H1 (cell line): ENCODE data around the gene KDM6A. TPM values are rescaled to one million over a fixed set of nuclear protein-coding genes. Genes with fewer than 3 reads are reported as not detected.

Source experiments
- CTCF ChIA-PET: fragments of 300-600 bp; sonication (Branson Sonifier 250); formaldehyde crosslinking; loops from one replicate; lab custom pipeline; 2021; ENCODE audit not compliant: partially characterized antibody; lab: Charles Lee
- POLR2A ChIA-PET: fragments of 300-600 bp; sonication (Branson Sonifier 250); formaldehyde crosslinking; loops from one replicate; lab custom pipeline; 2021; ENCODE audit warnings: inconsistent platforms; ENCODE audit not compliant: partially characterized antibody; lab: Charles Lee
- DNase-seq, 2 experiments: peaks; one replicate each; pipeline versions ENCODE4 v3.0.0 to v3.0.0-alpha.2; 2010 to 2022; ENCODE audit warnings: low spot score in 2 of 2, low read depth in 1 of 2, mixed read lengths in 1 of 2
- FAIRE-seq: peaks from 2 replicates; lab custom pipeline; 2011; peaks lifted over from hg19 to GRCh38; lab: Jason Lieb, UNC
- H2AFZ ChIP-seq: 2 replicates; pipeline ENCODE4 v1.8.1; 2012; ENCODE audit warnings: low read length, inconsistent platforms
- H2AK5ac ChIP-seq: 2 replicates; pipeline ENCODE4 v1.6.1; 2013; ENCODE audit warnings: low read depth, low read length
- H2BK120ac ChIP-seq: replicated peaks from 2 replicates; pipeline ENCODE3; 2013; ENCODE audit warnings: low read depth, low read length, inconsistent platforms
- H2BK12ac ChIP-seq: 2 replicates; pipeline ENCODE4 v1.6.1; 2013; ENCODE audit warnings: low read depth, low read length
- H2BK15ac ChIP-seq: 2 replicates; pipeline ENCODE4 v1.6.1; 2013; ENCODE audit warnings: low read length
- H2BK20ac ChIP-seq: 2 replicates; pipeline ENCODE4 v1.6.1; 2013; ENCODE audit warnings: low read length
- H2BK5ac ChIP-seq: 2 replicates; pipeline ENCODE4 v1.6.1; 2013; ENCODE audit warnings: low read depth, low read length
- H3K14ac ChIP-seq: 2 replicates; pipeline ENCODE4 v1.6.1; 2013; ENCODE audit warnings: inconsistent platforms; ENCODE audit not compliant: insufficient read length
- H3K18ac ChIP-seq: 2 replicates; pipeline ENCODE4 v1.6.1; 2013; ENCODE audit warnings: low read length; ENCODE audit errors: extremely low read depth
- H3K23ac ChIP-seq: 2 replicates; pipeline ENCODE4 v1.6.1; 2013; ENCODE audit warnings: inconsistent platforms; ENCODE audit not compliant: insufficient read length
- H3K23me2 ChIP-seq: 2 replicates; pipeline ENCODE4 v1.6.1; 2013; ENCODE audit warnings: low read depth, low read length
- H3K27ac ChIP-seq: 2 replicates; pipeline ENCODE4 v1.6.1; 2011; ENCODE audit warnings: low read depth, low read length, inconsistent platforms
- H3K27me3 ChIP-seq, 4 experiments: replicated peaks in 1 of 4; 1 replicate in 1 of 4; 2 replicates in 3 of 4; pipeline versions ENCODE4 v1.6.1 to v1.8.1; 2011 to 2013; ENCODE audit warnings: low read length in 3 of 4, mild to moderate bottlenecking in 3 of 4, inconsistent platforms in 2 of 4, mixed read lengths in 2 of 4, moderate library complexity in 1 of 4; ENCODE audit not compliant: control insufficient read depth in 3 of 4, insufficient read depth in 3 of 4; ENCODE audit errors: extremely low read depth in 1 of 4
- H3K36me3 ChIP-seq, 4 experiments: 2 replicates each; pipeline versions ENCODE4 v1.6.1 to v1.8.1; 2011 to 2013; ENCODE audit warnings: mild to moderate bottlenecking in 4 of 4, low read length in 3 of 4, moderate library complexity in 2 of 4, control low read depth in 1 of 4, inconsistent platforms in 1 of 4; ENCODE audit not compliant: insufficient read depth in 4 of 4, control insufficient read depth in 2 of 4
- H3K4ac ChIP-seq: replicated peaks from 2 replicates; pipeline ENCODE3; 2013; ENCODE audit warnings: low read length, low read depth, mixed read lengths, inconsistent platforms; ENCODE audit not compliant: insufficient read length
- H3K4me1 ChIP-seq, 4 experiments: replicated peaks in 1 of 4; 1 replicate in 1 of 4; 2 replicates in 3 of 4; pipeline versions ENCODE4 v1.6.1 to v1.8.1; 2011 to 2013; ENCODE audit warnings: low read length in 3 of 4, inconsistent platforms in 2 of 4, mixed read lengths in 1 of 4; ENCODE audit not compliant: insufficient read depth in 4 of 4, control insufficient read depth in 3 of 4
- H3K4me2 ChIP-seq, 2 experiments: 2 replicates each; pipeline versions ENCODE4 v1.6.1 to v1.8.1; 2011 to 2013; ENCODE audit warnings: low read depth in 2 of 2, low read length in 2 of 2, control low read depth in 1 of 2, inconsistent platforms in 1 of 2, mild to moderate bottlenecking in 1 of 2; ENCODE audit not compliant: insufficient read depth in 1 of 2
- H3K4me3 ChIP-seq, 4 experiments: fragments of 200-600, 300-600 bp in 1 of 4; sonication (generic), shearing (Covaris generic), sonication (Bioruptor Twin) in 1 of 4; 2 replicates each; pipeline versions ENCODE4 v1.5.1 to v1.8.1; 2011 to 2016; ENCODE audit warnings: low read length in 4 of 4, low read depth in 3 of 4, control low read depth in 2 of 4, inconsistent platforms in 2 of 4, mild to moderate bottlenecking in 2 of 4, mixed read lengths in 1 of 4, moderate library complexity in 1 of 4; ENCODE audit not compliant: insufficient read depth in 2 of 4; ENCODE audit errors: extremely low read depth in 1 of 4
- H3K56ac ChIP-seq: replicated peaks from 2 replicates; pipeline ENCODE3; 2013; ENCODE audit warnings: low read depth, mild to moderate bottlenecking, mixed read lengths, low read length, inconsistent platforms; ENCODE audit not compliant: insufficient read length
- H3K79me1 ChIP-seq: 2 replicates; pipeline ENCODE4 v1.6.1; 2013; ENCODE audit warnings: low read depth, low read length, control low read depth
- H3K79me2 ChIP-seq, 2 experiments: 2 replicates each; pipeline versions ENCODE4 v1.6.1 to v1.8.1; 2012 to 2013; ENCODE audit warnings: low read length in 2 of 2, mild to moderate bottlenecking in 2 of 2, inconsistent platforms in 1 of 2; ENCODE audit not compliant: insufficient read depth in 2 of 2, control insufficient read depth in 1 of 2
- H3K9ac ChIP-seq, 4 experiments: replicated peaks in 1 of 4; 1 replicate in 1 of 4; 2 replicates in 3 of 4; pipeline versions ENCODE4 v1.6.1 to v1.8.1; 2011 to 2013; ENCODE audit warnings: low read depth in 3 of 4, low read length in 3 of 4, control low read depth in 2 of 4, mild to moderate bottlenecking in 2 of 4, moderate library complexity in 2 of 4, inconsistent platforms in 1 of 4; ENCODE audit errors: extremely low read depth in 1 of 4
- H3K9me3 ChIP-seq, 2 experiments: 2 replicates each; pipeline versions ENCODE4 v1.6.1 to v1.8.1; 2012 to 2013; ENCODE audit warnings: mild to moderate bottlenecking in 2 of 2, moderate library complexity in 2 of 2, control low read depth in 1 of 2, inconsistent platforms in 1 of 2, low read depth in 1 of 2, low read length in 1 of 2, mixed read lengths in 1 of 2; ENCODE audit not compliant: insufficient read depth in 2 of 2
- H4K20me1 ChIP-seq, 2 experiments: replicated peaks in 1 of 2; 2 replicates each; pipeline versions ENCODE3 to v1.8.1; 2011 to 2013; ENCODE audit warnings: inconsistent platforms in 2 of 2, low read length in 2 of 2, mild to moderate bottlenecking in 1 of 2; ENCODE audit not compliant: insufficient read depth in 2 of 2, control insufficient read depth in 1 of 2
- H4K5ac ChIP-seq: 2 replicates; pipeline ENCODE4 v1.6.1; 2013; ENCODE audit warnings: low read length, low read depth, mixed read lengths, inconsistent platforms; ENCODE audit not compliant: insufficient read length
- H4K8ac ChIP-seq: 2 replicates; pipeline ENCODE4 v1.8.0; 2013; ENCODE audit warnings: mild to moderate bottlenecking, moderate library complexity, low read length, inconsistent platforms; ENCODE audit not compliant: insufficient read depth; ENCODE audit errors: extremely low read depth
- H4K91ac ChIP-seq: replicated peaks from 2 replicates; pipeline ENCODE3; 2013; ENCODE audit warnings: low read length, mixed read lengths, inconsistent platforms; ENCODE audit not compliant: insufficient read length
- BACH1 ChIP-seq: IDR thresholded peaks from 2 replicates; pipeline ENCODE4 v1.6.1; 2012; ENCODE audit warnings: low read length, improper control_type of control experiment
- CBX8 ChIP-seq: fragments of 300-800, 300-1000 bp; sonication (generic); IDR thresholded peaks from 2 replicates; pipeline ENCODE4 v1.7.1; 2016; ENCODE audit warnings: low read depth, low read length, borderline replicate concordance
- CHD1 ChIP-seq: IDR thresholded peaks from 2 replicates; pipeline ENCODE4 v1.6.1; 2012; ENCODE audit warnings: low read depth, low read length, improper control_type of control experiment
- E2F6 ChIP-seq: IDR thresholded peaks from 2 replicates; pipeline ENCODE4 v1.6.1; 2012; ENCODE audit warnings: inconsistent platforms
- EGR1 ChIP-seq: IDR thresholded peaks from 2 replicates; pipeline ENCODE4 v1.6.1; 2011; ENCODE audit warnings: low read depth, low read length, borderline replicate concordance
- MAFK ChIP-seq: IDR thresholded peaks from 2 replicates; pipeline ENCODE4 v1.6.1; 2012; ENCODE audit warnings: low read depth, mild to moderate bottlenecking, improper control_type of control experiment, low read length
- MAX ChIP-seq: IDR thresholded peaks from 2 replicates; pipeline ENCODE4 v1.6.1; 2012; ENCODE audit warnings: inconsistent platforms
- RXRA ChIP-seq: IDR thresholded peaks from 2 replicates; pipeline ENCODE4 v1.6.1; 2011; ENCODE audit warnings: low read depth, mild to moderate bottlenecking, low read length, moderate library complexity; ENCODE audit not compliant: insufficient read depth
- TAF7 ChIP-seq: optimal IDR thresholded peaks from 2 replicates; pipeline ENCODE3; 2011; ENCODE audit warnings: low read depth, mild to moderate bottlenecking, inconsistent platforms, low read length, moderate library complexity, borderline replicate concordance
- WGBS, 2 experiments: shearing (Covaris generic) in 1 of 2; methylation state at CpG; one replicate each; pipeline versions ENCODE4 v1.1.6 to v1.1.7; 2013 to 2015; ENCODE audit warnings: low lambda C conversion rate in 2 of 2, mixed read lengths in 2 of 2, inconsistent platforms in 1 of 2, low coverage in 1 of 2, missing lambda C conversion rate in 1 of 2; ENCODE audit not compliant: insufficient replicate concordance in 2 of 2, insufficient coverage in 1 of 2, insufficient read length in 1 of 2; ENCODE audit errors: extremely low coverage in 1 of 2, missing lambda C conversion rate in 1 of 2; 5-methylcytosine and 5-hydroxymethylcytosine counted together
- polyA plus RNA-seq, 7 experiments: library from polyadenylated mRNA; depleted of rRNA in 3 of 7; stranded (reverse) in 5 of 7; unstranded in 2 of 7; fragments of >200 nt in 5 of 7; fragments of 200-250 nt in 2 of 7; gene quantifications; 1 replicate in 5 of 7; 2 replicates in 1 of 7; 4 replicates in 1 of 7; pipeline versions ENCODE4 v1.2.1 to v1.2.3, GENCODE V29; 2011 to 2013; ENCODE audit warnings: missing spikeins in 2 of 7, mixed read lengths in 2 of 7
- total RNA-seq: library from RNA; stranded (reverse); fragmentation: NEBNext Ultra II Directional; extraction: Animal tissue kit (Norgen Biotek cat#: 25700); gene quantifications from 2 replicates; pipeline ENCODE4 v1.2.1, GENCODE V29; 2021

KDM6A gene
- total and polyA plus RNA-seq, 2 of the 8 experiments (the other 6 are each of a cell fraction or from before 2014, with no cell fraction given): 43.5 to 58.4 TPM

- H3K27me3 ChIP-seq: no peaks in the 10 kb centered on the region
- no peak overlapping the region for H3K14ac ChIP-seq
- H3K4ac ChIP-seq: no peak overlapping the region
- H3K79me1 ChIP-seq: no peaks in the 10 kb centered on the region
- no peak overlapping the region for H4K8ac ChIP-seq
- no peak overlapping the region for H2AK5ac ChIP-seq
- H3K23ac ChIP-seq: no peak overlapping the region
- H2BK20ac ChIP-seq: no peak overlapping the region
- H3K4me1 ChIP-seq: peaks cover 0 to 2% (median 0%) of the 10 kb centered on the region in 4 experiments; a peak in 1 of 7 replicates
- no peak overlapping the region for H3K9ac ChIP-seq
- ChIA-PET POLR2A (interaction anchor here (1.7 kb wide), 1 partner anchor 124 kb away, joined by 3 read pairs; the partner anchor contains the start of gene KDM6A), CTCF (no interaction called here)
- H3K79me2 ChIP-seq: peaks cover 0 to 91% of the 10 kb centered on the region in 2 experiments; a peak in 3 of 4 replicates
- H3K23me2 ChIP-seq: no peaks in the 10 kb centered on the region
- 90% methylated on average over 2 of the region's 2 CpGs; no CpG with 5 or more reads in 1 of the 2 experiments for WGBS, 2 experiments
- FAIRE-seq: peak; percentile 52
- H3K18ac ChIP-seq: no peak overlapping the region
- H2BK15ac ChIP-seq: no peak overlapping the region
- H4K5ac ChIP-seq: no peak overlapping the region
- no peak overlapping the region for H2AFZ ChIP-seq
- no peak for DNase-seq
- no peak overlapping the region for H2BK120ac ChIP-seq
- H3K4me3 ChIP-seq: no peak overlapping the region
- H4K20me1 ChIP-seq: peaks cover 0 to 8% of the 10 kb centered on the region in 2 experiments
- no peak overlapping the region for H2BK5ac ChIP-seq
- no peaks in the 10 kb centered on the region for H3K36me3 ChIP-seq
- H4K91ac ChIP-seq: no peak overlapping the region
- no peak overlapping the region for H3K27ac ChIP-seq
- H3K56ac ChIP-seq: no peak overlapping the region
- H2BK12ac ChIP-seq: no peak overlapping the region
- no peak overlapping the region for H3K4me2 ChIP-seq
- no peaks in the 10 kb centered on the region for H3K9me3 ChIP-seq
- no peak for TF ChIP-seq BACH1
- no peak for TF ChIP-seq CHD1
- no peak for TF ChIP-seq MAX
- TF ChIP-seq TAF7: no peak
- TF ChIP-seq RXRA: no peak
- no peak for TF ChIP-seq E2F6
- TF ChIP-seq EGR1: no peak
- TF ChIP-seq CBX8: no peak
- no peak for TF ChIP-seq MAFK
Measured at GRCh38 chrX:44996277-44996676, 123.3 kb downstream of the KDM6A start.
